GM23248 (cell line): ENCODE results near the gene VPS26A.

Experiments used
- EZH2 ChIP-seq: fragments of 200-600 bp; sonication (generic); IDR thresholded peaks from 2 replicates; pipeline ENCODE4 v1.6.1; 2018; ENCODE audit warnings: antibody characterized with exemption, mild to moderate bottlenecking; ENCODE audit not compliant: insufficient read depth, poor library complexity, severe bottlenecking
- EZH2phosphoT487 ChIP-seq: fragments of 200-600 bp; sonication (generic); IDR thresholded peaks from 2 replicates; pipeline ENCODE4 v1.6.1; 2018; ENCODE audit warnings: antibody characterized with exemption, moderate library complexity, mild to moderate bottlenecking, low read depth; ENCODE audit not compliant: insufficient read depth

DNA sequence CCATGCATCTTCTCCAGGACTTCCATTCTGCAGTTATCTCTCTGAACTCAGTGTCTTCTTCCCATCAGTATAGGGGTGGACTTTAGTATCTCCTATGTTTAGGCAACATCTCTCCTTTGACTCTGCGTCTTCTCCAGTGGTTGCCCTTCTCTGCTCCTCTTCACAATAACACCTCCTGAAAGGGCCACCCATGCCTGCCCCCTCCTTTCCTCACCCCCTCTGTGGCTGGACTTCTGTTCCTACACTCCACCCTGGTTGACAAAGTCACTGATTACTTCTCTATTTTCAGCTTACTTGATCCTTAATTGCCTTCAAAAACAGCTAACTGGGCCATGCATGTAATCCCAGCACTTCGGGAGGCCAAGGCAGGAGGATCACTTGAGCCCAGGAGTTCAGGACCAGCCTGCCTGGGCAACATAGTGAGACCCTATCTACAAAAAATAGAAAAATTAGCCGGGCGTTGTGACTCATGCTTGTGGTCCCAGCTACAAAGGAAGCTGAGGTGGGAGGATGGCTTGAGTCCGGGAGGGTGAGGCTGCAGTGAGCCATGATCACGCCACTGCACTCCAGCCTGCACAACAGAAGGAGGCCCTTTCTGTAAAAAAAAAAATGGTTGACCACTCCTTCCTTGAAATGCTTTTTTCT, 22.4 kb upstream of the VPS26A start:
- TF ChIP-seq EZH2phosphoT487 (no peak), EZH2 (no peak)
